HUES64 (cell line): ENCODE results near the gene C10orf143. TPM values are rescaled to one million over a fixed set of nuclear protein-coding genes. Genes with fewer than 3 reads are reported as not detected.
A peak's percentile ranks its signal among the peaks of the same experiment; 100 is the strongest.

Source experiments
- H3K27ac ChIP-seq: 2 replicates; pipeline ENCODE4 v1.7.0; 2013; ENCODE audit warnings: low read depth, low read length, inconsistent platforms
- H3K27me3 ChIP-seq: 2 replicates; pipeline ENCODE4 v1.6.1; 2013; ENCODE audit warnings: mild to moderate bottlenecking, low read length; ENCODE audit not compliant: insufficient read depth
- H3K36me3 ChIP-seq: 2 replicates; pipeline ENCODE4 v1.6.1; 2013; ENCODE audit warnings: mild to moderate bottlenecking, low read length; ENCODE audit not compliant: insufficient read depth
- H3K4me1 ChIP-seq: 2 replicates; pipeline ENCODE4 v1.6.1; 2013; ENCODE audit warnings: mild to moderate bottlenecking, low read length, moderate library complexity; ENCODE audit not compliant: insufficient read depth
- H3K4me3 ChIP-seq: 2 replicates; pipeline ENCODE4 v1.5.1; 2013; ENCODE audit warnings: mild to moderate bottlenecking, low read length, moderate library complexity
- H3K9ac ChIP-seq: 2 replicates; pipeline ENCODE4 v1.6.1; 2013; ENCODE audit warnings: mild to moderate bottlenecking, low read depth, low read length
- H3K9me3 ChIP-seq: 2 replicates; pipeline ENCODE4 v1.6.1; 2013; ENCODE audit warnings: low read depth, low read length; ENCODE audit not compliant: insufficient read depth
- WGBS: fragments of 150-250, 120-280 bp; methylation state at CpG from one replicate; pipeline ENCODE4 v1.1.7; 2013; ENCODE audit warnings: missing lambda C conversion rate; 5-methylcytosine and 5-hydroxymethylcytosine counted together
- polyA plus RNA-seq, 2 experiments: library from polyadenylated mRNA; stranded (reverse); fragments of 50-300 nt; gene quantifications; one replicate each; pipeline ENCODE4 v1.2.3, GENCODE V29; 2013

Gene C10orf143
- polyA plus RNA-seq (2013, experiment 1 of 2), result 2.0 TPM
- polyA plus RNA-seq (2013, experiment 2 of 2), result 2.5 TPM

DNA sequence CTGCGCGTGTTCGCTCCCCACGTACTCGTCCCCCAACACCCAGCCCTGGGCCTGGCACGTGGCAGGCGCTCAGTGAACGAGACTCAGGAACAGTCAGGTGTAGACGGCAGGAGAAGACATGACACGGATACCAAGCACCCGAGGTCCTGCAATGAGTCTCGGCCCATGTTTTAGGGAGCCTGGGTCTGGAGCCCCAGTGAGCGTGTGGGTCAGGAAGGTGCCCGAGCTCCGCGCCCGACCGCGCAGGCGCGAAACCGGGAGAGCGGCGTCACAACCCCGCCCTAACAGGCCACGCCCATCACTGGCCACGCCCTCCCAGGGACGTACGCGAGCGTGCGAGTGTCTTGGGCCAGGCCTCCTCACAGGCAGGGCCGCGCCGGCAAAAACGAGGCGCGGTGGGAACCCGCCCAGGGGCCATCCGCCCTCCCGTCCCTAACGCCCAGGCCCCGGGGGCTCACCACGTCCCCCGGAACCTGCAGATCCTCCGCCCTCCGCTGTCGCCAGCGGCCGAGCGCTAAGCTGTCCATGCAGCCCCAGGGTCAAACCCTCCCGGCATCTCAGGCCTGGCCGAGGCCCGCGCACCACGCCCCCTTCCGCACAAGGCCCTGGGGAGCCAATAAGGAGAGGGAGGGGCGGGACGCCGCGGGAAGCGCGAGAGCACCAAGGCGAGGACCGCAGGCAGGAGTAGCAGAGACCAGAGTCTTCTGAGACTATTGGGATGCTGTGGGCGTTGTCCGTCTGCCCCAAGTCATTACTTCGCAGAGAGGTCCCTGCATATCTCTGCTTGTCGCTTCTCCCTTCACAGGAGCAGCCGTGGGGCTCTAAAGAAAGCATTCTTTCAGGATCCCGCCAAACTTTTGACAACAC lies at the start of gene C10orf143:
C10orf143 (minus strand) TSS at position 585 of the 867 bp plus-strand sequence; CDS start at position 527, 58 bp downstream.
- Histone ChIP-seq H3K27me3 (0 out of 2 replicates have a peak, but pooled peaks cover 4% of the 10 kb centered on the region), H3K4me1 (peaks cover 11% of the 10 kb centered on the region), H3K27ac (peak within 1 kb of the TSS; percentile 93), H3K4me3 (peak within 1 kb of the TSS; percentile 99), H3K9me3 (no peaks in the 10 kb centered on the region; the same call in 1 of the 2 replicates), H3K9ac (peak within 1 kb of the TSS; percentile 88), H3K36me3 (no peaks in the 10 kb centered on the region)
- under 1% methylated on average over 71 of the region's 71 CpGs for WGBS

DNA sequence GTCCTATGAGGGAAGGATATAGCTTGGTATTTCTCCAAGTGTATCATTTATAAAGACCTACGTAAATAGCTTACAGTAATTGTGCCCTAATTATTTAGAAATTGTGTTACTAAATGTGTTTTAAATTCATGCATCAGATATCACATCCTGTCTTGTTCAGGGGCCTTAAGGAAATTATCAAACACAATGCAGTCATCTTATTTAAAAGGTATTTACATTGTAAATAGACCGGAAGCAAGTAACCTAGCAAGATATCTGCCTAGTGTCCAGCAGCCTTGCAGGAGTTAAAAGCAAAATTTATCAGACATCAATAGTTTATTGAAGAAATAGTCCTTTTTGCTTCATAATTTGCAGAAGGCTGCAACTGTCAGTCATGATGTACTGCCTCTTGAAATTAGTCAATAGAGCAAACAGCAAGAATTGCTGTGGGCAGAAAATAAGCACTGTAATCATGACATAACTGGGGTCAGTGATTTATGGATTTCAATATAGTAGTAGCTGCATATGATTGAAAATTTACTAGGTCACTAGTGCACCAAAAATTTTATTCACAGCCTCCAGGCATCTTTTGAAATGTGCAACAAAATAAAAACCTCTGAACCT lies 48.7 kb upstream of the C10orf143 start:
- H3K9me3 ChIP-seq, result no peaks in the 10 kb centered on the region
- 89% methylated on average over 1 of the region's 2 CpGs for WGBS
- peaks cover 46% of the 10 kb centered on the region for H3K36me3 ChIP-seq
- H3K27ac ChIP-seq, result no peak overlapping the region
- H3K27me3 ChIP-seq, result no peaks in the 10 kb centered on the region
- no peak overlapping the region for H3K9ac ChIP-seq
- H3K4me3 ChIP-seq, result no peak overlapping the region
- H3K4me1 ChIP-seq, result peaks cover 21% of the 10 kb centered on the region

DNA sequence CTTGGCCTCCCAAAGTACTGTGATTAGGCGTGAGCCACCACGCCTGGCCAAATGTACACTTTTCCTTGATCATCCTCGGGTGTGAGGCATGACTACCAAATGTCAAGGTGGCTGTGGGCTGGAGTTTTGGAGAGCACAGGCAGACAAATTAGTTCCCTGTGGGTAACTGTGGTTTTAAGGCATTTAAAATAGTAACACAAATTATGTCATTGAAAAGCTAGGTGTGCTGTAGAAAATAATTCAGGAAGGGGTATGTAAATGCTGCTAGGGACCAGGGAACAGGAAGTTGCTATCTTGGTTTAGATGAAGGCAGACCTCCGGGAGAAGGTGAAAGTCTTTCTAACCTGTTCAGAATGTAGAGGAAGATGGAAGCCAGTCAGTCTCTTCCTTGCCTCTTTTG lies 35.4 kb upstream of the C10orf143 start:
- H3K4me3 ChIP-seq, result no peak overlapping the region
- H3K4me1 ChIP-seq, result peaks cover 13% of the 10 kb centered on the region
- H3K9ac ChIP-seq, result no peak overlapping the region
- WGBS, result 93% methylated on average over 4 of the region's 4 CpGs
- H3K36me3 ChIP-seq, result peaks cover 51% of the 10 kb centered on the region
- no peaks in the 10 kb centered on the region for H3K9me3 ChIP-seq
- H3K27me3 ChIP-seq, result no peaks in the 10 kb centered on the region
- H3K27ac ChIP-seq, result no peak overlapping the region

DNA sequence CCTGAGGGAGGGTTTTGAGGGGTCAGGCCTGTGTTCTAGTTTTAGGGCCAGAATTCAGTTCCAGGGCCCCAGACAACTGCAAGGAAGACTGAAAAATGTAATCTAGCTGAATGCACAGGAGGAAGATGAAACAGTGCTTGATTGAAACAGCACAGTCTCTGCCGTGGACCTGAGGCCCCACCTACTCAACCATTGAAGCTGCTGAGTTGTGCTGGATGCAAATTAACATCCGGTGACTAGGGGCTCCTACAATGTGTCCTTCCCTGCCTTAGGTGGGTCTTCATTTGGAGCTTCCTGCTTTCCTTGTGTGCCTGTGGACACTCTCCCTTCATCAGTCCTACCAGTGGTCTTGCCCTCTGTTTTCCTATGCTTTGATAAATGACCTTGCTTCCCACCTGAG lies 31.2 kb upstream of the C10orf143 start:
- H3K36me3 ChIP-seq, result peaks cover 45% of the 10 kb centered on the region
- 0 out of 2 replicates have a peak overlapping the region, but pooled peaks have one; percentile 35 for H3K27ac ChIP-seq

DNA sequence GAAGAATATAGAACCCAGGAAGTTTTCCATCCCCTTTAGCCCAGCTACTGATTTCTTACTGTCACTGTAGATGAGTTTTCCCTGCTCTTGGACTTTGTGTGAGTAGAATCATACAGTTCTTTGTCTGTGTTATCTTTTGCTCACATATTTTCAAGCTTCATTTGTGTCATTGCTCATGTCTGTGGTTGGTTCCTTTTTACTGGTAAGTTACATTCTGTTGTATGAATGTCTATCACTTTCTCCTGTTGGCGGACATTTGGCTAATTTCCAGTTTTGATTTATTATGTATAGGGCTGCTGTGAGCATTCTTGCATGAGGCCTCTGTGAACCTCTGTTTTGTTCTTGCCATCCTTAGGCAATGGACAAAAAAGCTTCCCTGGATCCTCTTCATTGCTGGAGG lies 30.8 kb upstream of the C10orf143 start:
- Histone ChIP-seq H3K4me3 (no peak overlapping the region), H3K4me1 (peaks cover 19% of the 10 kb centered on the region), H3K27me3 (no peaks in the 10 kb centered on the region), H3K9ac (no peak overlapping the region), H3K36me3 (peaks cover 41% of the 10 kb centered on the region), H3K9me3 (no peaks in the 10 kb centered on the region), H3K27ac (no peak overlapping the region)
- WGBS, result 91% methylated on average over 1 of the region's 1 CpG

More for the DNA sequence above, 31.2 kb upstream of the C10orf143 start:
- Histone ChIP-seq H3K4me3 (no peak overlapping the region), H3K9me3 (no peaks in the 10 kb centered on the region), H3K4me1 (peaks cover 19% of the 10 kb centered on the region), H3K9ac (no peak overlapping the region), H3K27me3 (no peaks in the 10 kb centered on the region)
- WGBS, result 53% methylated on average over 2 of the region's 2 CpGs

DNA sequence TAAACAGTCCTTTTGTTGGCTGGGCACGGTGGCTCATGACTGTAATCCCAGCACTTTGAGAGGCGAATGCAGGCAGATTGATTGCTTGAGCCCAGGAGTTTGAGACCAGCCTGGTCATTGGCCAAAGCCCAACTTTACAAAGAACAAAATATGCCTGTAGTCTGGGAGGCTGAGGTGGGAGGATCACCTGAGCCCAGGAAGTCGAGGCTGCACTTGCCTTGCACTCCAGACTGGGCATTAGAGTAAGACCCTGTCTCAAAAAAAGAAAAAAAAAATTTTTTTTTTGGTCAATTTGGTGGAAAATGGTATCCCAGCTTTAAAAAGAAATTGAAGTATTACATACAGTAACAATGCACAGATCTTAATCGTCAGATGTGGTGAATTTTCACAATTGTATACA lies 30.4 kb upstream of the C10orf143 start:
- Histone ChIP-seq H3K27me3 (no peaks in the 10 kb centered on the region), H3K9ac (no peak overlapping the region), H3K4me1 (peaks cover 19% of the 10 kb centered on the region), H3K9me3 (no peaks in the 10 kb centered on the region), H3K36me3 (peaks cover 36% of the 10 kb centered on the region), H3K4me3 (no peak overlapping the region), H3K27ac (no peak overlapping the region)
- WGBS, result 95% methylated on average over 4 of the region's 4 CpGs

DNA sequence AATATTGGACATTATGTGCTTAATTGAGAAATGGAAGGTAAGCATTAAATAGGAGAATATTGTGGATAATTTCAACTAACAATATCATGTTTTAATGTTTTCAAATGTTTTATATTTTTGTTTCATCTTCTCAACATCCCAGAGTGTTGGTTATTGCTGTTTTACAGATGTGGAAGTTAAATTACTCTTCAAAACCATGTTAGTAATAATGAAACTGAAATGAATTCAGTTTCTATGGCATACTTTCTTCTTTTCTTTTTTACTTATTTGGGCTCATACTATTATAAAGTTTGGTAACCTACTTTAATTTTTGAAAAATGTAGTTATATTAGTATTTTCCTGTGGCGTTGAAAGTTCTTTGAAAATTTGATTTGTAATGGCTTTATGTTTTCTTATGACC lies 29.8 kb upstream of the C10orf143 start:
- WGBS, result no CpG with 5 or more reads among the region's 1 CpG

DNA sequence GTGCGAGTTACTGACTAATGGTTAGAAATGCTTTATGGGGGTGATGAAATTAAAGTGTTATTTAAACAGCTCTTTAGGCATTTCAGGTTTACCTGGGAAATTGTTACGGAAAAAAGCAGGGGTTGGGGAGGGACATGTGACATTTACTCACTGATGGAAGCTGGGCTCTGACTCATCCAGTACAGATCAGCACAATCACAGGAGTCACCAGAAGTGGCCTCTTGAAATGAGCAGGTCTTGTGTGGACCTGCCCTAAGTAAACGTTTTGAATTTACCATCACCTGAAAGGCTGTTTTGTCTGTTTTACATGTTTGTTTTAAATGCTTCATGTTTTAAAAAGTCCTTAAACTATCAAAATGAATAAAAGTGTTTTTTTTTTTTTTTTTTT lies 27.8 kb upstream of the C10orf143 start:
- Histone ChIP-seq H3K27me3 (peaks cover 4% of the 10 kb centered on the region; the same call in 1 of the 2 replicates), H3K9me3 (no peaks in the 10 kb centered on the region), H3K27ac (no peak overlapping the region), H3K9ac (no peak overlapping the region), H3K4me3 (no peak overlapping the region), H3K4me1 (peaks cover 19% of the 10 kb centered on the region), H3K36me3 (peaks cover 25% of the 10 kb centered on the region)
- WGBS, result 80% methylated on average over 3 of the region's 3 CpGs

More for the DNA sequence above, 29.8 kb upstream of the C10orf143 start:
- Histone ChIP-seq H3K36me3 (peaks cover 34% of the 10 kb centered on the region), H3K9ac (no peak overlapping the region), H3K27ac (no peak overlapping the region), H3K9me3 (no peaks in the 10 kb centered on the region), H3K4me3 (no peak overlapping the region), H3K4me1 (peaks cover 19% of the 10 kb centered on the region), H3K27me3 (peaks cover under 1% of the 10 kb centered on the region; the same call in 1 of the 2 replicates)

DNA sequence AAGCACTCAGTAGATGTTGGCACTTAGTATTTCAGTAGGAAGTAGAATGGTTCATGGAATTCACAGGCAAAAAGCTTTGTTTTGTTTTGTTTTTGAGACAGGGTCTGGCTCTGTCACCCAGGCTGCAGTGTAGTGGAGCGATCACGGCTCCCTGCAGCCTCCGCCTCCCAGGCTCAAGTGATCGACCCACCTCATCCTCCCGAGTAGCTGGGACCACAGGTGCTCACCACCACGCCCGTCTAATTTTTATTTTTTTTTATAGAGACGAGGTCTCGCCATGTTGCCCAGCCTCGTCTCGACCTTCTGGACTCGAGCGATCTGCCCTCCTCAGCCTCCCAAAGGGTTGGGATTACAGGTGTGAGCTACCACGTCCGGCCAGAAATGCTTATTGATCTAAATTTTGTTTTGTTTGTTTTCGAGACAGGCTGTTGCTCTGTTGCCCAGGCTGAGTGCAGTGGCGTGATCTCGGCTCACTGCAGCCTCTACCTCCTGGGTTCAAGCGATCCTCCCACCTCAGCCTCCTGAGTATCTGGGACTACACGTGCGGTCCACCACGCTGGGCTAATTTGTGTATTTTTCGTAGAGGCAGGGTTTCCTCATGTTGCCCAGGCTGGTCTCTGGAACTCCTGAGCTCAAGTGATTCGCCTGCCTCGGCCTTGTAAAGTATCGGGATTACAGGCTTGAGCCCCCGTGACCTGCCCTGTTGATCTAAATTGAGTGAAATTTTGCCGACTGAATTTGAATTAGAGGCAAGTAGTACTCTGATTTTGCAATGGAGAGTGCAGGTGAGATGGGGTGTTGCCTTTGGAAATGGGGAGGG lies 27.2 kb upstream of the C10orf143 start:
- Histone ChIP-seq H3K4me1 (peaks cover 19% of the 10 kb centered on the region), H3K9me3 (no peaks in the 10 kb centered on the region), H3K4me3 (peak overlapping the region; percentile 99), H3K9ac (peak overlapping the region; percentile 94; the same call in 1 of the 2 replicates), H3K27ac (no peak overlapping the region), H3K27me3 (peaks cover 4% of the 10 kb centered on the region; the same call in 1 of the 2 replicates), H3K36me3 (peaks cover 25% of the 10 kb centered on the region)
- 91% methylated on average over 28 of the region's 28 CpGs for WGBS

DNA sequence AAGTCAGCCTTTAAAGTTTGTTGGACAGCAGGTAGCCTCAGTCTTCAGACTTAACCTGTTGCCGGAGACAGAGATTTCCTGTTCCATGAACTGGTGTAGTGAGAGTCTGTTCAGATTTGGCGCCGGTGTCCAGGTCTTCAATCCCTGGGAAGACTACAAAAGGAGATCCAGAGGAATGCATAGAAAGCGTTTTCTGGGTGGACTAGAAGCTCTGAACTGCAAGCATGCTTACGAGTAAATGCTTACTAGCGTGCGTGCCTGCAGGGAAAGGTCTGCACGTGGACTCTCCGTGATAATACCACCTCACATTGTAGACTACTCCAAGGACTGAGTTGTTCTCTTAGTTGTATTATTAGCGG lies 26.4 kb upstream of the C10orf143 start:
- Histone ChIP-seq H3K27ac (0 out of 2 replicates have a peak overlapping the region, but pooled peaks have one; percentile 80), H3K9me3 (no peaks in the 10 kb centered on the region), H3K36me3 (peaks cover 19% of the 10 kb centered on the region), H3K4me1 (peaks cover 14% of the 10 kb centered on the region), H3K4me3 (peak overlapping the region; percentile 99), H3K9ac (peak overlapping the region; percentile 94), H3K27me3 (peaks cover 4% of the 10 kb centered on the region; the same call in 1 of the 2 replicates)
- WGBS, result 4% methylated on average over 9 of the region's 10 CpGs
